ENCODE measurements around the gene CCR8. TPM values are rescaled to one million over a fixed set of nuclear protein-coding genes. Genes with fewer than 3 reads are reported as not detected.

CCR8 gene
- total RNA-seq, 1 donor, result not detected

- H3K27me3 ChIP-seq (ENCODE audit: insufficient read depth, low read length), result no peaks in the 10 kb centered on the region
- no peak overlapping the region for H2AFZ ChIP-seq (ENCODE audit: low read length)
- no peaks in the 10 kb centered on the region for H3K4me1 ChIP-seq (ENCODE audit: insufficient read depth, low read length)
- no peak for DNase-seq (ENCODE audit: insufficient read length, low spot score, missing footprints)
- no peak overlapping the region for H3K4me3 ChIP-seq (ENCODE audit: insufficient read depth, low read length)
- H3K27ac ChIP-seq (ENCODE audit: low read depth, low read length), result no peak overlapping the region
- H3K79me2 ChIP-seq (ENCODE audit: insufficient read depth, low read length), result no peaks in the 10 kb centered on the region
- no peak overlapping the region for H3K4me2 ChIP-seq (ENCODE audit: insufficient read depth, low read length)
- no peak for TF ChIP-seq CTCF (IDR thresholded peaks at IDR 0.05; ENCODE audit: extremely low read depth, low read depth, low read length)
- no peaks in the 10 kb centered on the region for H4K20me1 ChIP-seq (ENCODE audit: insufficient read depth, low read length)
- no peaks in the 10 kb centered on the region for H3K36me3 ChIP-seq (ENCODE audit: insufficient read depth, low read length)
- H3K9me3 ChIP-seq (ENCODE audit: low read depth, low read length), result no peaks in the 10 kb centered on the region
These were observed 1.7 kb upstream of the CCR8 start for GRCh38 chr3:39327746-39328349.

DNA sequence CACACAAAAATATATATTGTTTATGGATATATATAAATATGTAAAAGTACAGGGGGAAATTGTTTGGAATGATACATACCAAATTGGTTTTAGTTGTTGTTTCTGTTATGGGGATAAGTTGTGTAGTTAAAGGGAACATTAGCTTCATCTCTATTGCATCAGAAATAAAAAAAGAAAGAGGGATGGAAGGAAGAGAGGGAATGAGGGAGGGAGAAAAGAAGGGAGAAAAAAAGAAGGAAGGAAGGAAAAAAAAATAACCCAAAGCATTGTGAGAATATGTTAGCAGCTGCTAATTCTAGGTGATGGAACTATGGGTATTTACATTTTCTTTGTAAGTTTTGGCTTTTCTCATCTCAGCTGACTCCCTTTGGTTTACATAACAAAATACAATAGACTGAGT lies 1.3 kb downstream of the CCR8 start:
- no peaks in the 10 kb centered on the region for H3K79me2 ChIP-seq (ENCODE audit: insufficient read depth, low read length)

DNA sequence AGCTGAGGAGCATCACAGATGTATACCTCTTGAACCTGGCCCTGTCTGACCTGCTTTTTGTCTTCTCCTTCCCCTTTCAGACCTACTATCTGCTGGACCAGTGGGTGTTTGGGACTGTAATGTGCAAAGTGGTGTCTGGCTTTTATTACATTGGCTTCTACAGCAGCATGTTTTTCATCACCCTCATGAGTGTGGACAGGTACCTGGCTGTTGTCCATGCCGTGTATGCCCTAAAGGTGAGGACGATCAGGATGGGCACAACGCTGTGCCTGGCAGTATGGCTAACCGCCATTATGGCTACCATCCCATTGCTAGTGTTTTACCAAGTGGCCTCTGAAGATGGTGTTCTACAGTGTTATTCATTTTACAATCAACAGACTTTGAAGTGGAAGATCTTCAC lies 3.0 kb downstream of the CCR8 start:
- TF ChIP-seq CTCF (IDR thresholded peaks at IDR 0.05; ENCODE audit: extremely low read depth, low read depth, low read length), result no peak

More for the DNA sequence above, 1.3 kb downstream of the CCR8 start:
- DNase-seq (ENCODE audit: insufficient read length, low spot score, missing footprints), result no peak
- no peaks in the 10 kb centered on the region for H3K27me3 ChIP-seq (ENCODE audit: insufficient read depth, low read length)
- TF ChIP-seq CTCF (IDR thresholded peaks at IDR 0.05; ENCODE audit: extremely low read depth, low read depth, low read length), result no peak
- no peak overlapping the region for H3K4me3 ChIP-seq (ENCODE audit: insufficient read depth, low read length)
- no peak overlapping the region for H3K27ac ChIP-seq (ENCODE audit: low read depth, low read length)
- no peaks in the 10 kb centered on the region for H3K9me3 ChIP-seq (ENCODE audit: low read depth, low read length)
- H3K4me2 ChIP-seq (ENCODE audit: insufficient read depth, low read length), result no peak overlapping the region
- H4K20me1 ChIP-seq (ENCODE audit: insufficient read depth, low read length), result no peaks in the 10 kb centered on the region
- no peak overlapping the region for H2AFZ ChIP-seq (ENCODE audit: low read length)
- H3K4me1 ChIP-seq (ENCODE audit: insufficient read depth, low read length), result no peaks in the 10 kb centered on the region
- H3K36me3 ChIP-seq (ENCODE audit: insufficient read depth, low read length), result no peaks in the 10 kb centered on the region

DNA sequence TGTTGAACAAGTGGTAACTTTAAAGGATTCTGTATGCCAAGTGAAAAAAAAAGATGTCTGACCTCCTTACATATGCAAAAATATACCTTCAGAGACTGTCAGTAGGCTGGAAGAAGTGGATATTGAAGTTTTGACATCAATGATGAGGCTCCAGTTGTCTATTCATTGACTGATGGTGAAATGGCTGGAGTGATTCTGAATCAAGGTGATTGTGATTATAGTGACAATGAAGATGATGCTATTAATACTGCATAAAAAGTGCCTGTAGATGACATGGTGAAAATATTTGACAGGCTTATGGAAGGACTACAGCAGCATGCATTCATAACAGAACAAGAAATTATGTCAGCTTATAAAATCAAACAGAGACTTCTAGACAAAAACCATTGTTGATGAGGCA lies 4.1 kb downstream of the CCR8 start:
- H4K20me1 ChIP-seq (ENCODE audit: insufficient read depth, low read length), result no peaks in the 10 kb centered on the region
- no peak overlapping the region for H2AFZ ChIP-seq (ENCODE audit: low read length)
- no peaks in the 10 kb centered on the region for H3K36me3 ChIP-seq (ENCODE audit: insufficient read depth, low read length)
- H3K4me3 ChIP-seq (ENCODE audit: insufficient read depth, low read length), result no peak overlapping the region
- no peak for TF ChIP-seq CTCF (IDR thresholded peaks at IDR 0.05; ENCODE audit: extremely low read depth, low read depth, low read length)
- H3K4me1 ChIP-seq (ENCODE audit: insufficient read depth, low read length), result no peaks in the 10 kb centered on the region
- DNase-seq (ENCODE audit: insufficient read length, low spot score, missing footprints), result no peak
- no peak overlapping the region for H3K27ac ChIP-seq (ENCODE audit: low read depth, low read length)
- no peaks in the 10 kb centered on the region for H3K9me3 ChIP-seq (ENCODE audit: low read depth, low read length)
- no peak overlapping the region for H3K4me2 ChIP-seq (ENCODE audit: insufficient read depth, low read length)
- H3K79me2 ChIP-seq (ENCODE audit: insufficient read depth, low read length), result no peaks in the 10 kb centered on the region
- H3K27me3 ChIP-seq (ENCODE audit: insufficient read depth, low read length), result no peaks in the 10 kb centered on the region

More for the DNA sequence above, 3.0 kb downstream of the CCR8 start:
- no peak overlapping the region for H3K4me3 ChIP-seq (ENCODE audit: insufficient read depth, low read length)
- H3K79me2 ChIP-seq (ENCODE audit: insufficient read depth, low read length), result no peaks in the 10 kb centered on the region
- no peak overlapping the region for H3K4me2 ChIP-seq (ENCODE audit: insufficient read depth, low read length)
- H3K4me1 ChIP-seq (ENCODE audit: insufficient read depth, low read length), result no peaks in the 10 kb centered on the region
- no peak overlapping the region for H2AFZ ChIP-seq (ENCODE audit: low read length)
- no peak overlapping the region for H3K27ac ChIP-seq (ENCODE audit: low read depth, low read length)
- no peak for DNase-seq (ENCODE audit: insufficient read length, low spot score, missing footprints)
- H4K20me1 ChIP-seq (ENCODE audit: insufficient read depth, low read length), result no peaks in the 10 kb centered on the region
- H3K36me3 ChIP-seq (ENCODE audit: insufficient read depth, low read length), result no peaks in the 10 kb centered on the region
- H3K9me3 ChIP-seq (ENCODE audit: low read depth, low read length), result no peaks in the 10 kb centered on the region
- H3K27me3 ChIP-seq (ENCODE audit: insufficient read depth, low read length), result no peaks in the 10 kb centered on the region
